Activated CD4-positive, alpha-beta memory T cell treated with anti-CD3 and anti-CD28 coated beads for 36 hours (primary cell): ENCODE measurements around the gene RNF175. TPM values are rescaled to one million over a fixed set of nuclear protein-coding genes. Genes with fewer than 3 reads are reported as not detected.

Experiments
- CTCF ChIA-PET: fragments of 350-600 bp; sonication (Branson Sonifier 250); formaldehyde crosslinking; loops from one replicate; lab custom pipeline; 2021; ENCODE audit warnings: antibody characterized with exemption, inconsistent platforms; lab: Charles Lee
- POLR2A ChIA-PET: fragments of 350-600 bp; sonication (Branson Sonifier 250); formaldehyde crosslinking; loops from one replicate; lab custom pipeline; 2021; ENCODE audit warnings: antibody characterized with exemption; lab: Charles Lee
- DNase-seq: peaks from one replicate; pipeline ENCODE4 v3.0.0-alpha.2; 2020
- H3K27ac Mint-ChIP-seq: one replicate; pipeline ENCODE4 v1.8.0; 2021; ENCODE audit warnings: mixed read lengths
- H3K27me3 Mint-ChIP-seq: one replicate; pipeline ENCODE4 v1.8.0; 2021; ENCODE audit warnings: mixed read lengths
- H3K36me3 Mint-ChIP-seq: one replicate; pipeline ENCODE4 v1.8.0; 2021; ENCODE audit warnings: mixed read lengths
- H3K4me1 Mint-ChIP-seq: one replicate; pipeline ENCODE4 v1.8.0; 2021; ENCODE audit warnings: low read depth, mixed read lengths
- H3K4me3 Mint-ChIP-seq: one replicate; pipeline ENCODE4 v1.8.0; 2021; ENCODE audit warnings: mild to moderate bottlenecking, mixed read lengths
- H3K9me3 Mint-ChIP-seq: one replicate; pipeline ENCODE4 v1.8.0; 2021; ENCODE audit warnings: mixed read lengths
- intact Hi-C: fragments of 100-400 bp; cut with micrococcal nuclease; formaldehyde crosslinking; loops from one replicate; pipeline ENCODE4 v1.15.1; 2023
- total RNA-seq, 2 experiments: library from RNA; stranded (reverse); gene quantifications; one replicate each; pipeline ENCODE4 v1.2.3, GENCODE V29; 2021

Gene RNF175
- total RNA-seq = not detected

DNA sequence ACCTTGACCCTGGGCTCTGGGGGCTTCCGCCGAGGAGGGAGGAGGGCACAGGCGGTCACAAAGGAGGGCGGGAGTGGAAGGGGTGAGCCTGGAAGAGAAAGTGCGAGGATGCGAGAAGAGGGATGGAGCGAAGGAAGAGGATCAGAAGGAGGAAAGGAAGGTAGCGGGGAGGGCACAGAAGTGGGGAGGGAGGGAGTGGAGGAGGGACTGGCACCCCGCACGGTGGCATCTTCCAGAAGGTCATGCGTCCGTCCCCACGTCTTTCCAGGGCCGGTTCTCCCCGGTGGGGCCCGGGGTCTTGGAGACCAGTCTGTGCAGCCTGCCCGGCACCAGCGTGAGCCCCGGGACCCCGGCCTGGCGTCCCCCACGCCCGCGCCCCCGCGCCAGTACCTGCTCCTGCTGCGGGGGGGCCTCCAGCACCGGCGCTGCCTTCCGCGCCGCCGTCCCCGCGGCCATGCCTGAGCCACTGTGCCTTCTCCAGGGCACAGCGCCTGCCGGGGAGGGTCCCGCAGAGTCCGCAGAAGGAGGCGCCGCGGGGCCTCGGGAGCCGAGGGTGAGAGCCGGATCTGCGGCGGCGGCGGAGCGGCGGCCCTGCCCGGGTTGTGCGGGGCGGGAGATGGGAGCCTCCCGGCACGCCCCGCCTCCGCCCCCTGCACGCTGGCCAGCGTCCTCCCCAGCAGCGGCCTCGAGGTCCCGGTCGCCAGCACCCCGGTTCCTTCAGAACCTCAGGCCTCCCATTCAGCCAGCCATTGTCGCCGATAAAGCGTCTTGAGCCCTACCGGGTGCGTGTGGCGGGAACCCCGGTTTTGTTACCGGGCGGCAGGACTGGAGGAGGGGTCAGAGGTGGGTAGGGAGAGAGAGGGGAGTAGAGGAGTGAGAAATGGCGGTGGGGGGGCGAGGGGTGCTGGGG lies at the start of gene RNF175:
Gene RNF175, minus strand, starts transcription at position 618 of the 910 bp plus-strand sequence. Its CDS starts 162 bp downstream, at position 456.
- DNase-seq = peak; percentile 17
- Mint-ChIP-seq H3K4me3 (peak within 1 kb of the TSS; percentile 6), H3K9me3 (no peaks in the 10 kb centered on the region), H3K36me3 (no peaks in the 10 kb centered on the region), H3K27ac (no peak within 1 kb of the TSS), H3K4me1 (peaks cover 6% of the 10 kb centered on the region), H3K27me3 (peaks cover 39% of the 10 kb centered on the region)
- ChIA-PET POLR2A (no interaction called here), CTCF (no interaction called here)
- intact Hi-C loops = no loop called here

DNA sequence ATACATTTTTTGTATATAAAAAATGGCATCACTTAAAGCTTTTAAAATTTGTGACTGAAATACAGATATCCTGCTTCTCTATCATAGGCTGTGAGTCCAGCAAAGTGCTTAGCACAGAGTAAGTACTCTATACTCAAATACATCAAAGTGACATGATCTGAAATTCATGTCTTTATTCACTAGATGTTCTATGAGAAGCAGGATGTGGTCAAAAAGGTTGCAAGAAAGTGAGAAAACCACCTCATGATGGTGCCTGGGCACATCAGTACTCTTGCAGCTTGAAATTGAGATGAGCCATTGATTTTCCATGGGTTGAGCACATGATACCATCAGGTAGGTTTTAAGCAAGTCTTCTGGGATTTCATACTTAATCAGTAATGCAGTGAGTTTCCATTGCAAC lies 49.5 kb upstream of the RNF175 start:
- Mint-ChIP-seq H3K36me3 (no peaks in the 10 kb centered on the region), H3K9me3 (no peaks in the 10 kb centered on the region), H3K4me3 (no peak overlapping the region), H3K27me3 (peaks cover 2% of the 10 kb centered on the region), H3K4me1 (peaks cover 21% of the 10 kb centered on the region), H3K27ac (no peak overlapping the region)
- ChIA-PET CTCF (interaction anchor here (1.4 kb wide), 1 partner anchor 23 kb away, joined by 7 read pairs; no protein-coding TSS in a partner anchor), POLR2A (interaction anchor here (0.5 to 0.7 kb wide), 2 partner anchors 142 to 156 kb away, joined by 3 to 5 read pairs; no protein-coding TSS in a partner anchor)
- intact Hi-C loops = loop anchor here (1.0 kb wide), 2 partner anchors 107 to 356 kb away; no protein-coding TSS in a partner anchor
- DNase-seq = peak; percentile 55

DNA sequence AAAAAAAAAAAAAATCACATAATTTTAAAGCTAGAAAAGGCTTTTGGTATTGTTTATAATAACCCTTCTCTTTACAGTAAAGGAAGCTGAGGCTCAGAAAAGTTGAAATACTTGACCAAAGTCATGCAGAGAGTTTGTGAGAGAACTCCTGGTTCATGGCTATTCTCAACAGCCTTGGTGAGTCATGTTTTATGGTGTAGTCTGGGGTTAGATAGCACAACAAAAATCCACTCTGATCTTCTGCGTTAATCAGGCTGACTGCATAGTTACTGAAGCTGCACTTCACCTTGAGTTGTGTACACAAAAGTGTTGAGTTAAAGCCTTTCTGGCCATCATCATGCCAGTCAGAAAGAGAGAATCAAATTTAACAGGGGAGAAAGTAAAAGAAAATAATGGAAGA lies 48.4 kb upstream of the RNF175 start:
- DNase-seq = no peak
- Mint-ChIP-seq H3K9me3 (no peaks in the 10 kb centered on the region), H3K27me3 (no peaks in the 10 kb centered on the region), H3K4me1 (peaks cover 21% of the 10 kb centered on the region), H3K4me3 (no peak overlapping the region), H3K27ac (no peak overlapping the region), H3K36me3 (no peaks in the 10 kb centered on the region)
- intact Hi-C loops = no loop called here
- CTCF ChIA-PET = no interaction called here
- POLR2A ChIA-PET = no interaction called here

DNA sequence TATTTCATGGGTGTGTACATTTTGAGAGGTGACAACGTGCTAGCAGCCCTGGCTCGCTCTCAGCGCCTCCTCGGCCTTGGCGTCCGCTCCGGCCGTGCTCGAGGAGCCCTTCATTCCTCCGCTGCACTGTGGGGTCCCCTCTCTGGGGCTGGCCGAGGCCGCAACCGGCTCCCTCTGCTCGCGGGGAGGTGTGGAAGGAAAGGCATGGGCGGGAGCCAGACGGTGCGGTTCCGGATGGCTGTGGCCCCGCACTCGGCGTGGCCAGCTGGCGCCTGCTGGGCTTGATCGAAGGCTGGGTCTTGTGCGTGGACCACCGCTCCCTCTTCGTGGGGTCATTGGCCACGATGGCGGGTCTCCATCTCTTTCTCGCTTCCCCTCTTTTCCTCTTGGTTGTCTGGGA lies 46.2 kb upstream of the RNF175 start:
- CTCF ChIA-PET = no interaction called here
- H3K9me3 Mint-ChIP-seq = no peaks in the 10 kb centered on the region
- H3K36me3 Mint-ChIP-seq = no peaks in the 10 kb centered on the region
- H3K27me3 Mint-ChIP-seq = no peaks in the 10 kb centered on the region
- intact Hi-C loops = no loop called here
- no peak overlapping the region for H3K27ac Mint-ChIP-seq
- POLR2A ChIA-PET = no interaction called here
- DNase-seq = no peak
- H3K4me1 Mint-ChIP-seq = peaks cover 21% of the 10 kb centered on the region
- no peak overlapping the region for H3K4me3 Mint-ChIP-seq

DNA sequence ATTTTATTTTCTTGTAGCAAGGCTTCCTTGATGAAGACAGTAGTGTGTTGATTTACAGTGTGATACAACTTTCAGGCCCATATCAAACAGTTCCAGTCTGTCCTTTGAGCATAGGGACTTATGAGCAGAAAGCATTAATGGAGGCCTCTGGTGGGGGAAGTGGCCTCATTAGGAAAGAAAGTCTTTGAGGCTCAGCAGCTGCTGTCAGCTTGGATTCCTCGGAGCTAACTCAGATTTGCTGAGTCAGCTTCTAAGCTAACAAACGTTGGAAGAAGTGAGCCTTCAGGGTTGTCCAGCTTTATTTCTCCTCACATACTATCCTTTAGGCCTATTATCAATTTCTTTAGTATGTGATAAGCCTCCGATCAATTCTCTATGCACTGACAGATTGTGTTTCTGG lies 44.9 kb upstream of the RNF175 start:
- intact Hi-C loops = no loop called here
- no peak overlapping the region for H3K27ac Mint-ChIP-seq
- H3K4me1 Mint-ChIP-seq = peaks cover 17% of the 10 kb centered on the region
- H3K4me3 Mint-ChIP-seq = no peak overlapping the region
- no peak for DNase-seq
- ChIA-PET CTCF (interaction anchor here (0.7 kb wide), 1 partner anchor 19 kb away, joined by 3 read pairs; no protein-coding TSS in a partner anchor), POLR2A (no interaction called here)
- no peaks in the 10 kb centered on the region for H3K9me3 Mint-ChIP-seq
- no peaks in the 10 kb centered on the region for H3K27me3 Mint-ChIP-seq
- H3K36me3 Mint-ChIP-seq = no peaks in the 10 kb centered on the region

DNA sequence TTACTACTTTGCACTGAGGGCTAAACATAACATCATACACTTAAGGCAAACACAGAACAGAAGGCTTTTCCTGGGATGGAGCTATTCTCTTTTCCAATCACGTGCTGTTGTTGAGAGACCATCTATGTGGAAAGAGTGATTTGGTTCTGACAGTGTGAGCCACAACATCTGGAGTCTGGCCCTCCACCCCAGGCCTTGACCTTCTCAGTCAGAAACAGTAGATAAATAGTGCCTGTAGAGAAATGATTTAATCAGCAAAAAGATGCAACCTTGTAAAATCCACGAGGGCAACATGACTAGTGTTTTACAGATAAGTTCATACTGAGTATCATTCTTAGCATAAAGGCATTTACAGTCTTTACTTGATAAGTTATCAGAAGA lies 39.9 kb upstream of the RNF175 start:
- Mint-ChIP-seq H3K4me1 (no peaks in the 10 kb centered on the region), H3K27me3 (peaks cover 30% of the 10 kb centered on the region), H3K36me3 (no peaks in the 10 kb centered on the region), H3K27ac (no peak overlapping the region), H3K9me3 (no peaks in the 10 kb centered on the region), H3K4me3 (no peak overlapping the region)
- ChIA-PET CTCF (no interaction called here), POLR2A (no interaction called here)
- DNase-seq = no peak
- intact Hi-C loops = no loop called here

DNA sequence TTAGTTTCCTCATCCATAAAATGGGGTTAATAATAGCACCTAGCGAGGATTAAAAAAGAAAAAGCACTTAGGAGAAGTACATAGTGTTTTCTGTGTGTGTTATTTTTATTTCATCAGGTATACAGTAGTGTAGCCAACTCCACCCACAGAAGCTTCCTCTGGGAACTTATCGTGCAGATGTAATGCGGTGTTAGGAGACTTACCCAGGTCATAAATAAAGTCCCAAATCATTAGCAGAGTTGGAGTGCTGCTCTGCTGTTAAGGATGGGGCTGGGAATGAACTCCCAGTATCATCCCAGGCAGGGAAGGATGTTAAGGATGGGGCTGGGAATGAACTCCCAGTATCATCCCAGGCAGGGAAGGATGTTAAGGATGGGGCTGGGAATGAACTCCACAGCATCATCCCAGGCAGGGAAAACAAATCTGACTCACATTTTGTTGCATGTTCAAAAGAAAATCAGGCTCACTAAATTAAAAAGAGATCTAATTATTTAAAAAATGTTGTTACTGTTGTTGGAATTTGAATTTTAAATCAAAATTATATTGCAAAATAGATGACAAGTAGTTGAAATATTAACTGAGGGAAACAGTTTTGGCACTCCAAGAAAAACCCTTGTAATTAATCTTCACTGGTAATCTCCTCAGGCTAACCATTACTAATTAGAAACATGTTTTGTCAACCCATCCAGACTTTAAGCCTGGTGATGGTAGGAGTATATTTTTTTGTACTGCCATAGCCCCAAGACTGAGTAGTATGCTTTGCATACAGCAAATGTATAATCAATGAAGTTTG lies 39.3 kb upstream of the RNF175 start:
- Mint-ChIP-seq H3K36me3 (no peaks in the 10 kb centered on the region), H3K4me3 (no peak overlapping the region), H3K9me3 (no peaks in the 10 kb centered on the region), H3K27ac (no peak overlapping the region), H3K27me3 (peaks cover 35% of the 10 kb centered on the region), H3K4me1 (no peaks in the 10 kb centered on the region)
- ChIA-PET CTCF (interaction anchor here (0.7 kb wide), 1 partner anchor 49 kb away, joined by 4 read pairs; no protein-coding TSS in a partner anchor), POLR2A (no interaction called here)
- no peak for DNase-seq
- intact Hi-C loops = no loop called here

DNA sequence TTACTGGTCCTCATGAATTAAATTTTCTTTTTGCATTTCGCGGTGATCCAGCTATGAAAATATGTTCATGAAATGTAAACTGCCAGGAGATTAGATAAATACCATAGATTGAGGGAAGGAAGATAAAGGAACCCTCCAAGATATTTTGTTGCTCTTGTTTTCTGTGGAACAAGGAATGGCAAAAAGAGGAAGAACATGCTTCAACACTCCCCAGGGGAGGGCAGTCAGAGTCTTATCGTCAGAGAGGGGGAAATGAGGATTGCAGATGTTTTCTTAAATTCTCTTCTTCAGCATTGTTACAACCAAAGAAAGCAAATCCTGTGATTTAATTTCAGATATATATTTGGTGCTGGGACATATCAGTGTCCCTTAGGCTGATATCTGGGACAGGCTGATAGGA lies 38.6 kb upstream of the RNF175 start:
- ChIA-PET CTCF (interaction anchor here (0.7 kb wide), 1 partner anchor 48 kb away, joined by 4 read pairs; no protein-coding TSS in a partner anchor), POLR2A (no interaction called here)
- Mint-ChIP-seq H3K4me3 (no peak overlapping the region), H3K4me1 (no peaks in the 10 kb centered on the region), H3K27me3 (peaks cover 42% of the 10 kb centered on the region), H3K9me3 (no peaks in the 10 kb centered on the region), H3K36me3 (no peaks in the 10 kb centered on the region), H3K27ac (no peak overlapping the region)
- intact Hi-C loops = no loop called here
- DNase-seq = no peak

DNA sequence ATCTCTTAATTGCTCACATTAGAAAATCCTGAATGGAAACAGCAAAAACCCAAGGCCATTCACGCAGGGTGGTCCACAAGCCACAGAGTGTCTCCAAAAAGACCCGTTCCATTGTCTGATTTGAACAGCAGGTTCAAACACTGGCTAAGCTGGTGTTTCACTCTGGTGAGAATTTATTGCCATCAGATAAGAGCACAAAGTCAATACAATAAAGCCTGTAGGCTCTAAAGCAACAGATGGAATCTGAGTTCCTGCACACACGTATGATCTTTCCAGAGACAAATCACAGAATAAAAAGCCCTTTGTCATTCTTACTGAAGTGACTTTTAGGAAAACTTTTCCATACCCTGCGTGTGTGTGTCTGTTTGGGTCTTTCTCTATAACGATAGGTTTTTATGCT lies 34.2 kb upstream of the RNF175 start:
- intact Hi-C loops = no loop called here
- H3K9me3 Mint-ChIP-seq = no peaks in the 10 kb centered on the region
- peaks cover 19% of the 10 kb centered on the region for H3K4me1 Mint-ChIP-seq
- peaks cover 79% of the 10 kb centered on the region for H3K27me3 Mint-ChIP-seq
- DNase-seq = no peak
- ChIA-PET POLR2A (no interaction called here), CTCF (interaction anchor here (1.5 kb wide), 1 partner anchor 123 kb away, joined by 4 read pairs; no protein-coding TSS in a partner anchor)
- H3K4me3 Mint-ChIP-seq = no peak overlapping the region
- no peaks in the 10 kb centered on the region for H3K36me3 Mint-ChIP-seq
- H3K27ac Mint-ChIP-seq = no peak overlapping the region

DNA sequence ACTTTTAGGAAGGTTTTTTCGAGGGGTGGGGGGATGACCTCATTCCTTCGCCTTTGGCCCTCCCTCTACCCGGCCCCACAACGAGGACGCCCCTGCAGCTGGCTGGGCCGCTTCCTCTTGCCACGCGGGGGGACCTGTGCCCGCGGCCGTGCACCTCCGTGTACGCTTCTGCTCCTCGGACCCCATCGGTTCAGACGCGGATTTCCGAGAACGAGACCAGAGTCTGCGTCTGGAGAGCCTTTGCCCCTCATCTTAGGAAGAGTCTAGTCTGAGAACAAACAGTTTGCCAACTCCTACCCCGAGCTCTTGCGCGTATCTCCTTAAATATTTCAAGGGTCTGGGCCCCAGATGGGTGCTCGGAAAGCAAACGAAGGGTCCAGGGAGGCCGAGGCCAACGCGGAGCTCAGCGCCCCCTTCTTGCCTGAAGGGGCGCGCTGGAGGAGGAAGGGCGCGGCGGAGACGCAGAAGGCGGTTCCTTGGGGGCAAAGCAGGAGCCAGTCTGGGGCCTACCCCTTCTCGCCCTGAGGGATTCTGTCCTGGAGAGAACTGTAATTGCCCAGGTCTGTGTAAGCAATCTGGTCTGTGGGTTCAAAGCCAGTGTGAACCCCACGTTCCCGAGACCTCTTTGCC lies 32.9 kb upstream of the RNF175 start:
- peaks cover 29% of the 10 kb centered on the region for H3K4me1 Mint-ChIP-seq

DNA sequence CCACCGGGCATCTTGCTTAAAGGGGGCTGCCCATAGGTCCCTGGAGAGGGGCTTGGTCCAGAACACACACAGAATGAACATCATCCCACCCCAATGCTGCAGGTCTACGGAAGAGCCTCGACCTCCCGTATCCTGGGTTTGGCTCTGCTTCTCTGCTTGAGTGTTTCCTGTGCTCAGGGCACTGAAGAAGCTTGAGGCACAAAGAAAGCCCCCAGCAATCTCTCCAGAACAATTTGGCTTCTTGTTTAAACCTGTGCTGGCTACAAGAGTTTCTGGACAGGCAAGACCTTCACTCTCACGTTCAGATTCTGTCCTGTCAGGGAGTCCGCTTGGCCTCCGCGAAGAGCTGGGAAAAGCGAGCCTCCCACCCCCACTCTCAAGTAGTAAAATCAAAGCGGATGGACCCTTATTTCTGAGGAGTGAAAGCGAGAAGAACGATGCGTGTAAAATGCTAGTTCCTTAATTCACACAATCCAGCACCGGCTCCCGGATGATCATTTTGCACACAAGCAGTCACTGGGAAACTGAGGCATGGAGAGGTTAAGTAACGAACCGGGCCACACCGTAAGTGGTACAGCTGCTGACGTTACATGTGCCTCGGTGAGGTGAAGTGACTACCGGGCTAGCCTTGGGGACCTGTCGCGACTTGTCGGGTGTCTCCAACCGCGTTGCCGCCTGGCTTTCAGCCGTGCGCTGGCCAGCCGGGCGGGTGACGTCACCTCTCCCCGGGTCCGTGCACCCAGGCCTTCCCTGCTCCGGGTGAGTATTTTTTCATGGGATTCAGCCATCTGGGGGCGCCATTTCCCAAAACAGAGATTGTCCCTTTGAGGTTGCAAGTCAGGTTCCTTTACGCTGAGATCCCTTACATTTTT lies 32.2 kb upstream of the RNF175 start:
- no peaks in the 10 kb centered on the region for H3K36me3 Mint-ChIP-seq
- intact Hi-C loops = loop anchor here (2.0 kb wide), 1 partner anchor 699 kb away; the partner anchor contains the start of gene DCHS2
- H3K27ac Mint-ChIP-seq = no peak overlapping the region
- DNase-seq = peak; percentile 71
- ChIA-PET CTCF (interaction anchor here (0.7 to 1.7 kb wide), 4 partner anchors 42 to 235 kb away, joined by 3 to 4 read pairs (median 3); no protein-coding TSS in a partner anchor), POLR2A (no interaction called here)
- H3K9me3 Mint-ChIP-seq = no peaks in the 10 kb centered on the region
- peaks cover 30% of the 10 kb centered on the region for H3K4me1 Mint-ChIP-seq
- H3K4me3 Mint-ChIP-seq = peak overlapping the region; percentile 63
- peaks cover 85% of the 10 kb centered on the region for H3K27me3 Mint-ChIP-seq

More for the DNA sequence above, 32.9 kb upstream of the RNF175 start:
- intact Hi-C loops = no loop called here
- H3K4me3 Mint-ChIP-seq = no peak overlapping the region
- POLR2A ChIA-PET = no interaction called here
- CTCF ChIA-PET = interaction anchor here (0.9 to 1.7 kb wide), 3 partner anchors 143 to 234 kb away, joined by 3 to 4 read pairs (median 3); no protein-coding TSS in a partner anchor
- H3K36me3 Mint-ChIP-seq = no peaks in the 10 kb centered on the region
- H3K9me3 Mint-ChIP-seq = no peaks in the 10 kb centered on the region
- H3K27me3 Mint-ChIP-seq = peaks cover 81% of the 10 kb centered on the region
- no peak for DNase-seq
- no peak overlapping the region for H3K27ac Mint-ChIP-seq
